ENCODE data around the gene SRBD1.

GRCh38 chr2:45647986-45648520 lies 37.0 kb upstream of the SRBD1 start:
- TF ChIP-seq CTCF (IDR thresholded peaks at IDR 0.05) (no peak), ZFX (IDR thresholded peaks at IDR 0.05; ENCODE audit: borderline replicate concordance) (no peak)

Measured in 22Rv1 (cell line).